Activated T-helper 1 cell treated with Interleukin-2 at 50 U/mL for 16 hours (primary cell): ENCODE results near the gene NOL6.

Experiments
- DNase-seq: peaks from one replicate; pipeline ENCODE4 v3.0.0-alpha.2; 2020; ENCODE audit warnings: low read depth

Gene NOL6

DNA sequence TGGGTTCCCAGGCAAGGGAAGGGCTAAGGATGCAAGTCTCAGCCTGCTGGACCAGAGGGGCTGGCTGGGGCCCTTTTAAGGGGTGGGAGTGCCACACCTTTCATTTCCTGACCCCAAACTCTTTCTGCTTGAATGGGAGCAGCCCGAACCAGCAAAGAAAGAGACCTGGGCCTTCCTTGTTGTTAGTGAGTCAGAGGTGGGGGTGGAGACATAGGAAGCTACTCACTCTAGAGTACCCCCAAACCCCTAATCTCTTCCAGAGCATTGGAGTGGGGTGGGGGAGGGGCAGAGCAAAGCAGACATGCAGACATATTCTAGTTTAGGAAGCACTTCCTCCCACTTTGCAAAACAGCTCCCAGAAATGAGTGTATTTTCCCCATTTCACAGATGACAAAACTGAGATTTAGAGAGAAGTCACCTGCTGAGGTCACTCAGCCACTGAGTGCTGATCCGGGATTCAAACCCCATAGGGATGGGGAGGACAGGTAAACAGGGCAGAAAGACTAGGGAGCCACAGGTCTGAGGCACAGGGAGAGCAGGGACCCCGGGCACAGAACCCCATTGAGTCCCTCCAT, 20.4 kb downstream of the NOL6 start:
- no peak for DNase-seq

DNA sequence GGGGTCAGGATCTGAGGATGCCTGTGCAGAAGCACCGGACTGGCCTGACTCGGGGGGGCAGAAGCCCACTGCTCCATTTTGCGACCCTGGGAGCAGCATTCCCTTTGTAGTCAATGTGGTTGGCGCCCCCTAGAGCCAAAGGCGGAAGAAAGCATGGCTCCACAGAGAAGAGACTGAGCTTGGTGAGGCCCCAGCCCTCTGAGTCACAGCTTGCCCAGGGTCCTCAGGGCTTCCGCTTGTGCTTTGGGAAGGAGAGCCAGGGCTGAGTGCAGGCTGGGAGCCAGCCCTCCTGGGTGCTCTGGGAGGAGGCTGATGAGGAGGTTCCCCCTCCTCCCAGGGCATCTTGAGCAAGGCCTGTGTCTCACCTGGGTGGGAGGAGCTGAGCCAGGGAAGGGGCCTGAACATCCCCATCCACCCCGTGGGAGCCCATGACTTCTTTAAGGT, 20.9 kb downstream of the NOL6 start:
- peak; percentile 16 for DNase-seq

DNA sequence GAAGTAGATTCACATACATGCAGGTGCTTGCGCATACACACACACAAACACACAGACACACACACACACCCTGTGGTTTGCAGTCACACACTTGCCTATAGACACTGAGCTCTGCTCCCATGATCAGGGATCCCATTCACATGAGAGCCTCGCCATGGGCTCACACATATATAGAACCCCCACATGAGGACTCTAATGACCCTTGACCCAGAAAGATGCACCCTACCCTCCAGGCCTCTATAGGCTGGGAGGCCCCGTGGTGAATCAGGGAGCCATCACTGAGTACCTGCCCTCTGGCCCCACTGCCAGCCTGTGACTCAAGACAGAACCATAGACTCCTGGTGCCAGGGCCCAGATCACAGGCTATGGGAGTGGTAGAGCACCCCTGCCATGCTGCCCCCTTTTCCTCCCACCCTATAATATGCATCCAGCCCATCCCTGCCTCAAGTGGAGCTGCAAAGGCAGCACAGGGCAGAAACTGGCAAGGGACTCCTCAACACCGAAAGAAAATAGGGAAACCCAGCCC, 23.0 kb downstream of the NOL6 start:
- DNase-seq, result no peak

DNA sequence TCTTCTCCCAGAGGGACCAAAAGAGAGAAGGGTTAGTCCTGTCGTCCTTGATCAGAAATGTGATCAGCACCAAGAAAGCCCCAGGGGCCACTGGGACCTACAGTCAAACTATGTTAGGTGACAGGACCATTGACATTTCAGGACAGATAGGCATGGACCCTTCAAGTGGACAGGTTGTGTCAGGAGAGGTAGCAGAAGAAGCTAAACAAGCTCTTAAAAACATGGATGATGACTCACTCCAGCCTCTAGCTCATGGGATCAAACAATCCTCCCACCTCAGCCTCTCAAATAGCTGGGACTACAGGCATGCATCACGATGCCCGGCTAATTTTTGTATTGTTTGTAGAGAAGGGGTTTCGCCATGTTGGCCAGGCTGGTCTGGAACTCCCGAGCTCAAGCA, 24.0 kb downstream of the NOL6 start:
- DNase-seq, result no peak

DNA sequence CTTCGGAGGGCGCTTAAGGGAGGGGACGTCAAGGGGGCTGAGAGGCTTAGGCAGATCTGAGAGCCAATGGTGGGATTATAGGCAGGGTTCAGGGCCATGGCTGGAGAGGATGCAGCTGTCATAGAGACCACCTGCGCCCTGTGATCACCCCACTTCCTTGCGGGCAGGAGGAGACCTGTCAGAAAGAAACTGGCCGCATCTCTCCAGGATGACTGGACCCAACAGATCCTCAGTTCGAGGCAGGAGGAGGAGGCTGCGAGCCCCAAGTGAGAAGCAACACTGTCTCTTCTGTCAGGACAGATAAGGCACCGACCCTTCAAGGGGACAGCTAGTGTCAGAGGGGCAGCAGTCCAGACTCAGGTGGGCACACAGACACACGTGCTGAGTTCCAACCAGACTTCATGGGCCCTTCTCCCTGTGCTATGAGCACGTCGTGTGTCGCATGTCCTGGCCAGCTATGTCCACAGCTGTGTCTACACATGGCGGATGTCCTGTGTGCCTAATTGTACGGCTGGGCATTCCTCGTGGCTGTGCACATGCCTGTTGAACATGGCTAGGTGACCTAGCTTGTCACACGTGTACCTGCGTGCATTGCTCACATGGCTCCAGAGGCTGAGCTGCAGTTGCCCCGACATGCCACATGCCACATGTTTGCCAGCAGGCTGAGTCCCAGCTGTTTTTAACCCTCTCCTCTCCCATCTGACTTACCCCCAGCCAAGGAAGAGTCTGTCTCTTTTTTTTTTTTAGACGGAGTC, 25.7 kb downstream of the NOL6 start:
- no peak for DNase-seq

DNA sequence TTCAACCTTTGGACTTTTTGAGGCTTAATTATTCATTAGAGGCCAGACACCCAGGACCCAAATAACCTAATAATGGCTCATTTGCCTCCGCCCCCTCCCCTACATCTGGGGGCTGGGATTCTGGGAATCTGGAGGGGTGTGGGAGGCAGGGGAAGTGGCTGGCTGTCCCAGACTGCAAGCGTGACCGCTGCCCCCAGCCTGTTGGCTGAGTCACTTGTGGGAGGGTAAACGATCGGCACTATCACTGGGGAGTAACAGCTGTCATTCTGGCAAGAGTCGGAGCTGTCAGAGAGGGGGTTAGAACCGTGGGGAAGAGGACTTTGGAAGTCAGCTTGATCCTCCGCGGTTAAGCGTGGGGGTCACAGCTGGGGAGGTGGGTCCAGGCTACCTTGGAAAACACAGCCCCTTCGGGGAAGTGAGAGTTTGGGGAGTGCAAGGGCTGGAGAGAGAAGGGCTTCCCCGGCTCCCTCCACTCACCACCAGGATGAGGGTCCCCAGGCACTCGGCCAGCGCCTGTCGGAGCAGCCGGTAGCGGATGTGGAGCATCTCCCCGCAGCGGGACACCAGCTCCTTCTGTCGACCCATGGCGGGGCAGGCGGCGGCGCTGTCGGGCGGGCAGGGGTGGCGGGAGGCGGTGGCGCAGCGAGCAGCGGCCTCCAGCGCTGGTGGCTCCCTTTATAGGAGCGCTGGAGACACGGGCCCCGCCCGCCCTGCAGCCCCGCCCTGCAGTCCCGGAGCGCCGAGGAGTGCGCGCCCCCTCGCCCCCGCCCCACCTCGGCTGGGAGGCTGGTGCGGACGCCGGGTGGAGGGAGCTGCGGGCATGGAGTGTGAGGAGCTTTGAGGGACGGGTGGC, 26.6 kb downstream of the NOL6 start, which contains the start of gene AQP3:
Gene AQP3, minus strand, starts transcription at position 648 of the 853 bp plus-strand sequence. Its CDS starts 63 bp downstream, at position 585.
- DNase-seq, result peak; percentile 70

DNA sequence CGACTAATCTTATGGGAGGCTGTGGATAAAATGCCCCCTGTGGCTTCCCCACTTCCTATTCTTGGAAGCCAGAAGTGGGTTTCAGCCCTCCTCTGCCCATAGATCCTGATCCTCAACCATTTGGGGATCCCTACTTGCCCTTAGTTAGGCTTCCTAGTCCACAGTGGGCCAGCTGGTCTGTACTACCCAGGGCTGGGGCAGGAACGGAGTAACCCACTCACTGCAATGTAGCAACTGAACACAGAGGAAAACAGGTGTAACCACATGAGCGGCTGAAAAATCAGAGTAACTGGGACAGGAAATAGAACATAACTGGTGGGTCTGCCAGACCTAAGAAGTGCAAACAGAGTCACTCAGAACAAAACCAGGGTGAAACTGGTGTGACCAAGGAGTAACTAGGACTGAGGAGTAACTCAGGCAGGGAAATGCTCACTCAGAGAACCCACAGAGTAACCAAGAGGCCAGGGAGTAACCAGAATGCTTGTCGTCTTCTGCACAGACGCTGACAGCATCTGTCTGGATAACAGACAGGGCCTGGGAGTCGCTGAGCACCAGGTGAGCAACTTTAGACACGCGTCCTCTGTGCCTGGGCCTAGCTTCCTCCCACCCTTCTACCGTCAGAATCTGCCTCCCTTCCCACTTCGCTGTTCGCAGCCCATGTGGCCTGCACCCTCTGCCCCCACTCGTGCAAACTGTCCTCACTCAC, 27.3 kb downstream of the NOL6 start:
- DNase-seq, result peak; percentile 25

DNA sequence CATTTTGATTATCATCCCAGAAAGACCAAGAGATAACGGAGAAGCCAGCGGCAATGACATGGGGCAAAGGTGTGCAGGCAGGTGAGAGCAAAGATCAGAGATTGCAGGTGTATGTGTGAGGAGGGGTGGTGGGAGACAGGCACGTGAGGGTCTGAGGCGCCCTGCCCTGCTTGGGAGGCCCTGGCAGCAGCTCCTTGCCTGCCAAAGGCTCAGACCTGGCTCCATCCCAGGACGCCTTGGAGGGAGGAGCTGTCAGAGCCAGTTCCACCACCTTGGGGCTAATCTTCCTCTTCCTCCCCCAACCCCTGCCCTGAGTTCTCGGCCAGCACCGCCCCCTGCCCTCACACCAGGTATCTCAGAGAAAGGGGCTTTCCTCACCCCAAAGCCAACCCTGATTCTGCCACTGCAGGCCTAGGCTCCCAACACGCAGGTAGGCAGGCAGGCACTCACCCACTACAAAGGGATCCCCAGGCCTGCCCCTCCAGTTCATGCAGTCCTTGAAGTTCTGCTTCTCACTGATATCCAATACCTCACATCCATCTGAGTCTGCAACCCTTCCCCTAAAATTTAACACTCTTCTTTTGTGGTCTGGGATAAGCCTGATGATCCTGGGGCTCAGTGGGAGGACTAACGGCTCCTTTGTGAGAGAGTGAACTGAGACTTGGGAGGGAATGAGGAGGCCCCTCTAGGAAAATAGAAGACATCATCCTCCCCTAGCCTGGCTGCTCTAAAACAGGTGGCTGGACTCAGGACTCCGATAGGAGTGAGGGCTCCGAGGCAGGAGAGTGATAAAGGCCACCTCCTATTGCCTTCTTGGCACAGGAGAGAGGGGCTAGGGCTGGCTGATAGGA, 28.1 kb downstream of the NOL6 start:
- DNase-seq, result no peak

DNA sequence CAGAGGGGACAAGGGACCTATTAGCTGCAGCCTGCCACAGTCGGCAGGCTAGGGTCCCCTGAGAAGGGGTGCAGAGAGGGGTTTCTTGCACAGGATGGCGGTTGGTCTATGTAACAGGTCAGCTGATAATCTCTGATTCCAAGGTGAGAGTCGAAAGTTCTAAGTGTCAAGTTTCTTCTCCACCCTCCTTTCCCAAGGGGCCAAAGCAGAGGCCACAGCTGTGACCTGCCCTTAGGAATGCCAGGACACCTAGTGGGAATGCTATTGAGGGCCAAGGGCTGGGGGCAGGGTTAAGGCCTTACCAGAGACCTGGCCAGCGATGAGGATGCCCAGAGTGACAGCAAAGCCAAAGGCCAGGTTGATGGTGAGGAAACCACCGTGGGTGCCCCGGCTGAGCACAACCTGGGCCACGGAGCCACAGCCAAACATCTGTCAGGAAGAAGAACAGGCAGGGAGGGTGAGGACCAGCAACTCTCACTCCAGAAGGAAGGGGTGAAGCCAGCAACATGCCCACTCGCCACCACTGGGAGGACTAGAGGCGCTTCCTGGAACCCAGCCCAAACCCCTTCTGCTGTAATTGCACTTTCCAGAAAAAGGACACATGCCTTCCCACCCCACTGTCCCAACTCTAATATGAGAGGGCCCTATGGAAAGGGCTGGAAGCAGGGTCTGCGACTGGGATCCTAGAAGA, 30.1 kb downstream of the NOL6 start:
- DNase-seq, result no peak

DNA sequence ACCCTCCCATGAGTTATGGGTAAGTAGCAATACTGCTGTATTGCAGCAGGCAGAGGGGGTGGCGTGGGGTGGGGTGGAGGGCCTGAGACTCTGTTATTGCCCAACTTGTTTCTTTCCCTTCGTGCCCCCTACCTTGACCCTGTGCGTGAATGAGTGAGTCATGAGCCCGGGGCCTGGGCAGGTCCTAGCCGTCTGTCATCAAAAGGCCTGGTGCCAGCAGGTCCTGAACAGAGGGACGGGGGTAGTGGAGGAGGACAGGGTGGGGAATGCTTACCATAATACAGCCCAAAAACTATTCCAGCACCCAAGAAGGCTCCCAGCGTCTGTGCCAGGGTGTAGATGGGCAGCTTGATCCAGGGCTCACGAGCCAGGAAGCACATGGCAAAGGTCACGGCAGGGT, 30.7 kb downstream of the NOL6 start:
- no peak for DNase-seq

DNA sequence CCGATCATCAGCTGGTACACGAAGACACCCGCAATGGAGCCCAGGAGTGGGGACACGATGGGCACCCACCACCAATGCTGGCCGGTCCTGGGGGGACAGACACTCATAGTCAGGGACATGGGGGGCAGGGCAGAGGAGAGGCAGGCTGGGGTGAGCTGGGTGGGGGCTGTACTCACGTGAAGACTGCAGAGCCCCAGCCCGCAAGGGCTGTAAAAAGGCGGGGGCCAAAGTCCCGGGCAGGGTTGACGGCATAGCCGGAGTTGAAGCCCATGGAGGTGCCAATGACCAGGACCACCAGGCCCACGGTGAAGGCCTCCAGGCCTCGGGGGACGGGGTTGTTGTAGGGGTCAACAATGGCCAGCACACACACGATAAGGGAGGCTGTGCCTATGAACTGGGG, 31.6 kb downstream of the NOL6 start:
- no peak for DNase-seq

DNA sequence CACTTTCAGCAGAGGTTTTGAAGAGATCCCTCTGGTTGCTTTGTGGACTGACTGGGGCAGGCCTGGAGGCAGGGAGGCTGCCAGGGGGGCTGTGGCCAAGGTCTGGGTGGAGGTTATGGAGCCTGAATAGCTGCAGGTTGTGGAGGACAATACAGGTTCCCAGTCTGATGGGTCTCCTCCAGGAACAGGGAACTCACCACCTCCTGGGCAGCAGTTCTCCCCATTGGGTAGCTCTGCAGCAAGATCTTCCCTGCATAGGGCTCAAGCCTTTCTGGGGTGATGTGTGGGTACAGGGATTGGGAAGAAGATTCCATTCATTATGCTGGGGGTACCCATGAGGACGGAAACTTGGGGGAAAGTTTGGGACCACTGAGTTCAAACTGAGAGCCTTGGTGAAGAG, 33.1 kb downstream of the NOL6 start:
- DNase-seq, result no peak

DNA sequence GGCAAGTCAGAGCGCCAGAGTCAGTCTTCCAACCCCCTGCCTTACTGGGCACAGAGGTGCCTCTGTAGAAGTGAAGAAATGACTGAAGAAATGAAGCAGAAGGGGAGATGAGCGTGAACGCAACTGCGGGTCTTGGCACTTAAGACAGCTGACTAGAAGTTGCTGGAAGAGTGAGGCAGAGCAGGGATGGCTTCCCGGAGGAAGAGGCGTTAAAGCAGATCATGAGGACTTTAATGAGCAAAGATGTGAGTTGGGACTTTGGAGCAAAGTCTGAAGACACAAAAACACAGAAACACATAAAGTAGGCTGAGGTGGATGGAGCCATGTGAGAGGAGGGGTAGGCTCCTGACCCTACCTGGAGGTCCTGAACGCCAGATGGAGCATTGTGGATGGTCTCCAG, 33.5 kb downstream of the NOL6 start:
- no peak for DNase-seq

DNA sequence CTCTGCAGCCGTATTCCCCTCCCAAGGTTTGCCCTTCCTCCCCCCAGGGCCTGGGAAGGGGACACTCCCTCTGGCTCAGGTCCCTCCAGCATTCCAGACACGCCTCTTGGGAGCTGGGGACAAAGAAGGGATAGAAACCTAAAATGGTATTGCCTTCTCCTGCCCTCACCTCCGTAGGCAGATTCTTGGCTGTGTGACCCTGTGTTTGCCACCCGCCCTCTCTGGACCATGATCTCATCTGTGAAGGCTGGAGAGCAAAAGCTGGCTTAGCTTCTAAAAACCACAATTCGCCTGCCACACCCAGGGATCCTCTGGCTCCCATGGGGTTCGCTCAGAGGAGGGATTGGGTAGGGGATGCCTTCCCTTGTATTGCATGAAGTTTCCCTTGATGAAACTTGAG, 34.0 kb downstream of the NOL6 start:
- no peak for DNase-seq

DNA sequence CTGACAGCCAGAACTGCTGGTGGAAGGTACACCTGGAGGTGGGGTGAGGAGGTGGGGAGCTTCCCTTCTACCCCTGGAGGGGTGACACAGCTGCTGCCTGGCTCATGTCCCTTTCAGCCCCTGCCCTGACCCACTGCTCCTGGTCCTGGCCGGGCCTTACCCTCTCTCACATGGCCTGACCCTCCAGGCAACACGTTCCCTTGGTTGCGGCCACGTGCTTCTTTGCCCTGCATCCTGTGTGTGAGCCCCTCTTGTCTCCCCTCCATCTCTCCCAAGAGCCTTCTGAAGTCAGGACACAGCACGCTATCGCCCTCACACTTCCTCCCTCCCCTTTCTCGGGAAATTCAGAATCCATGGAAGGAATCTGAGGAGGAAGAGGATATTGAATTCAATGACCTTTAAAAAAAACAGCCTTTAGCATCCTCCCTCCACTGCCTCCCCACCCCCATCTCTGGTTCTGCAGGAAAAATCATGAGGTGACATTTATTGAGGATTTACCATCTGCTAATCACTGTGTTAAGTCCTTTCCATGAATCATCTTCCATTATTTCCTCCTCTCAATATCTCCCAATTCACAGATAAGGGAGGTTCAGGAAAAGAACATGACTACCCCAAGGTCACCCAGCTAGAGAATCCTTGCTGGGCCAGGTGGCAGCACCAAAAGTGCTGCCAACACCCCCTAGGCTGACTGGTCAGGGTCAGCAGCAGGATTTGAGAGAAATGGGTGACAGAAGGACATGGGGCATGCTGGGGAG, 34.6 kb downstream of the NOL6 start:
- no peak for DNase-seq

DNA sequence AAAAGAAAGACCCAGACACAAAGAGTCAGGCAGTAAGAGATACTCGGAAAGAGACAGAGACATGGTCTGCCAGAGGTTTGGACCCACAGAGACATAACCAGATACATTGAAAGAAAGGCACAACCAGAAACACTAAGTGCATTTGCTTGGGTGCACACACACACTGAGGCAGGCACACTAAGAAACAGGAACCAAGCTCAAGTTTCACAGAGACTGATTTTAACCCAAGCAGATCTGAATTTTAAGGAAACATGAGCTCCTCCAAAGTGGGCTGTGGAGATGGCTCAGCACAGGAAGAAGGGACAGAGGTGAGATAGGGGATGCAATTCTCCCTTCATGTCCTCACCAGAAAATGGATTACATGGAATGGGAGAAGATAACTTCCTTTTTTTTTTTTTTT, 35.8 kb downstream of the NOL6 start:
- DNase-seq, result no peak

DNA sequence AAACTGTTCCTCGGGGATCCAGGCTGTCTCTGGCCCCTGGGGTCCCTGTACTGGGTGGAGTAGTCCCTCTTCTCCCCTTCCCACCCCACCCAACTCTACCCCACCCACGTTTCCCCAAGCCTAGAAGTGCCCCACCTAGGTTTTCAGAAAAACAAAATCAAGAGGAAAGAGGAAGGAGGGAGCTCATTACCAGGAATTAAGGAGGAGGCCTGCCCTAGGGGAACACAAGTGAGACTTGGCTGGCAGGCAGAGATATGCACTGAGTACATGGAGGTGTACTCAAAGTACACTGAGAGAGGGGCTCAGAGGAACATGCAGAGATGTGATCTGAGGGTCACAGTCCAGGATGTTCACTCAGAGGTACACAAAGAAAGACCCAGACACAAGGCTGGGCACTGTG, 36.5 kb downstream of the NOL6 start:
- DNase-seq, result no peak

DNA sequence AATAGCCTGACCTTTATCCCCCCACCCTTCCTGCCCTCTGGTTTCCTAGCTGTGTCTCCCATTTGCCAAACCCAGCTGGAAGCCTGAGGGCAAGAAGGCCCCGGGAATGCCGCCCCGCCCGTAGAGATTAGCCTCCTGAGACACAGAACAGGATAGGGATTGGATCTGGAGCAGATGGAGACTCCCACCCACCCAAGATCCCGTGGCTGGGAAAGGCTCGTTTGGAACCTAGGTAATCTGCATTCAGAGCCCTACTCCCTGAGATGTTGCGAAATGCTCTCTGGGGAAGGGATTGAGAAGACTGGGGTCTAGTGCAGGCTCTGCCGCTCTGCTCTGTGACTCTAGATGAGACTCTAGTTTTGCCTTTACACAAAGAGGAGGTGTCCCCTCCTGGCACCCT, 37.3 kb downstream of the NOL6 start:
- no peak for DNase-seq

DNA sequence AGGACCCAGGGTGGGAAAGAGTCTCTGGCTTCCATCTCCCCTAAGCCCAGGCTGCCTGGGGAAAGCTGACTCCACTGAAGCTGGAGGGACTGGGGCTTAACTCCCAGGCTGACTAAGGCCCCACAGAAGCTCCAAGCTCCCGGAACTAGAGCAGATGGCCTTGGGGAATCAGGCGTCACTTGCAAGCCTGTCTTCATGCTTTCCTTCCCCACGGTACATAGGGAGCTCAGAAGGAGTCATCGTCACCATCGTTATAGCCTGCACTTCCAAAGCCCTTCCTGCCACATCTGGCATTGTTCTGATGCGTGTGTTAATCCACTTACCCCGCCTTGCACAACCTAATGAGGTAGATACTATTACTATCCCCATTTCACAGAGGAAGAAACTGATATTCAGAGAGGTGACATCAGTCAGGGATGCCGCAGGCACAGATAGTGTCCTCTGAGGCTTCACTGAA, 37.9 kb downstream of the NOL6 start:
- DNase-seq, result no peak
